ENCODE data around the gene NEDD4. TPM values are rescaled to one million over a fixed set of nuclear protein-coding genes. Genes with fewer than 3 reads are reported as not detected.

NEDD4 gene
- polyA plus RNA-seq, 2 of the 4 experiments (the other 2 are of a cell fraction): 56.4 to 78.8 TPM

DNA sequence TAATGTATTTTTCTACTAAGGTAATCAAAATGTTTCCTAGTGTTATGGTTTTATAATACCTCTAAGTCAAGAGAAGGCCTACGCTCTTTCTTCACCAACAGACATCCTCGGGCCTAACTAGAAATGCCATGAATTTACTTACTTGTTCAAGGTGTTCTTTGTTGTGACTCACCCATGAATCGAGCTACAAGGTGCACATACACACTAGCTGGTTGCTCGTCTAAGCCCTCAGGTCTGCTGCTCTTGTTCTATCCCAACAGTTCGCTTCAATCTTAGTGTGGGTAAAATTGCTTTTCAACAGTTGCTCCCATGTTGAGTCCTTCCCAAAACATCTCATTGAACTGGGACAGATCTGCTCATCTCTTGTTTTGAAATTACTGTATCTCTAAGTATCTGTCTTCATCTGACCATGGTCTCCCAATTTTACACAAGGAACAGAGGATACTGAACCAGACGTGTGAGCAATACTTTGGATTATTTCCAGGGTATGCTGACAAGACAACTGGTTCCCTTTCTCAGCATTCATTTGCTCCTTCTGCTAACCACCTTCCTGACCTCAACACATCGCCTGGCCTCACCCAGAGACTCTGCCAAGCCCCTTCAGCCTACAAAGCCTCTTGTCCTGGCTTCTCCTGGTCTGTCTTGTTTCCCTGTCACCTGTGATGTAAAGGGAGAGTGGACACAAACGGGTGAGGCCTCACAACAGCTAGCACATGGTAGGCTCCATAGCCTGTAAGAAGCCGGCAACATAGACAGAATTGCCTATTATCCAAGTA lies 84.2 kb downstream of the NEDD4 start (continued):
- no peak for TF ChIP-seq BHLHE40 (IDR thresholded peaks at IDR 0.05; ENCODE audit: low read depth, low read length)
- TF ChIP-seq, protein P1, sequence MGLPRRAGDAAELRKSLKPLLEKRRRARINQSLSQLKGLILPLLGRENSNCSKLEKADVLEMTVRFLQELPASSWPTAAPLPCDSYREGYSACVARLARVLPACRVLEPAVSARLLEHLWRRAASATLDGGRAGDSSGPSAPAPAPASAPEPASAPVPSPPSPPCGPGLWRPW (IDR thresholded peaks at IDR 0.05): no peak
- no peak for TF ChIP-seq ZSCAN20 (CRISPR knock-in tag; IDR thresholded peaks at IDR 0.05)
- peak; percentile 60 for TF ChIP-seq MAFK (IDR thresholded peaks at IDR 0.05; ENCODE audit: partially characterized antibody)
- TF ChIP-seq, protein P2, sequence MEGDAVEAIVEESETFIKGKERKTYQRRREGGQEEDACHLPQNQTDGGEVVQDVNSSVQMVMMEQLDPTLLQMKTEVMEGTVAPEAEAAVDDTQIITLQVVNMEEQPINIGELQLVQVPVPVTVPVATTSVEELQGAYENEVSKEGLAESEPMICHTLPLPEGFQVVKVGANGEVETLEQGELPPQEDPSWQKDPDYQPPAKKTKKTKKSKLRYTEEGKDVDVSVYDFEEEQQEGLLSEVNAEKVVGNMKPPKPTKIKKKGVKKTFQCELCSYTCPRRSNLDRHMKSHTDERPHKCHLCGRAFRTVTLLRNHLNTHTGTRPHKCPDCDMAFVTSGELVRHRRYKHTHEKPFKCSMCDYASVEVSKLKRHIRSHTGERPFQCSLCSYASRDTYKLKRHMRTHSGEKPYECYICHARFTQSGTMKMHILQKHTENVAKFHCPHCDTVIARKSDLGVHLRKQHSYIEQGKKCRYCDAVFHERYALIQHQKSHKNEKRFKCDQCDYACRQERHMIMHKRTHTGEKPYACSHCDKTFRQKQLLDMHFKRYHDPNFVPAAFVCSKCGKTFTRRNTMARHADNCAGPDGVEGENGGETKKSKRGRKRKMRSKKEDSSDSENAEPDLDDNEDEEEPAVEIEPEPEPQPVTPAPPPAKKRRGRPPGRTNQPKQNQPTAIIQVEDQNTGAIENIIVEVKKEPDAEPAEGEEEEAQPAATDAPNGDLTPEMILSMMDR (IDR thresholded peaks at IDR 0.05): no peak
- no peak; the same call in 1 of the 2 replicates for TF ChIP-seq JUNB (IDR thresholded peaks at IDR 0.05)
- no peak for TF ChIP-seq EHMT2 (IDR thresholded peaks at IDR 0.05; ENCODE audit: low read depth)
- no peak for TF ChIP-seq PHF8 (IDR thresholded peaks at IDR 0.05; ENCODE audit: borderline replicate concordance, low read depth)
- no peak for TF ChIP-seq RCOR1 (IDR thresholded peaks at IDR 0.05; ENCODE audit: low read depth, low read length)
- TF ChIP-seq CEBPB (IDR thresholded peaks at IDR 0.05): no peak
- TF ChIP-seq GATA3 (IDR thresholded peaks at IDR 0.05; ENCODE audit: borderline replicate concordance): no peak
- no peak for TF ChIP-seq ZC3H11A (IDR thresholded peaks at IDR 0.05)
- no peak for TF ChIP-seq HMGXB4 (CRISPR knock-in tag; IDR thresholded peaks at IDR 0.05; ENCODE audit: borderline replicate concordance)
- TF ChIP-seq, protein P3, sequence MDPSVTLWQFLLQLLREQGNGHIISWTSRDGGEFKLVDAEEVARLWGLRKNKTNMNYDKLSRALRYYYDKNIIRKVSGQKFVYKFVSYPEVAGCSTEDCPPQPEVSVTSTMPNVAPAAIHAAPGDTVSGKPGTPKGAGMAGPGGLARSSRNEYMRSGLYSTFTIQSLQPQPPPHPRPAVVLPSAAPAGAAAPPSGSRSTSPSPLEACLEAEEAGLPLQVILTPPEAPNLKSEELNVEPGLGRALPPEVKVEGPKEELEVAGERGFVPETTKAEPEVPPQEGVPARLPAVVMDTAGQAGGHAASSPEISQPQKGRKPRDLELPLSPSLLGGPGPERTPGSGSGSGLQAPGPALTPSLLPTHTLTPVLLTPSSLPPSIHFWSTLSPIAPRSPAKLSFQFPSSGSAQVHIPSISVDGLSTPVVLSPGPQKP (IDR thresholded peaks at IDR 0.05; ENCODE audit: low read depth, low read length): no peak
- no peak for TF ChIP-seq SMC3 (IDR thresholded peaks at IDR 0.05)
- no peak for TF ChIP-seq FOXS1 (CRISPR knock-in tag; IDR thresholded peaks at IDR 0.05)
- TF ChIP-seq HOXB13 (CRISPR knock-in tag; IDR thresholded peaks at IDR 0.05; ENCODE audit: low read depth): peak; percentile 56; the same call in 1 of the 2 replicates
- TF ChIP-seq EHF (CRISPR knock-in tag; IDR thresholded peaks at IDR 0.05): peak; percentile 15; the same call in 1 of the 2 replicates
- TF ChIP-seq ZFP36 (IDR thresholded peaks at IDR 0.05; ENCODE audit: borderline replicate concordance, partially characterized antibody): no peak
- TF ChIP-seq MYC (IDR thresholded peaks at IDR 0.05; ENCODE audit: borderline replicate concordance, low read length): no peak
- TF ChIP-seq, protein P4, sequence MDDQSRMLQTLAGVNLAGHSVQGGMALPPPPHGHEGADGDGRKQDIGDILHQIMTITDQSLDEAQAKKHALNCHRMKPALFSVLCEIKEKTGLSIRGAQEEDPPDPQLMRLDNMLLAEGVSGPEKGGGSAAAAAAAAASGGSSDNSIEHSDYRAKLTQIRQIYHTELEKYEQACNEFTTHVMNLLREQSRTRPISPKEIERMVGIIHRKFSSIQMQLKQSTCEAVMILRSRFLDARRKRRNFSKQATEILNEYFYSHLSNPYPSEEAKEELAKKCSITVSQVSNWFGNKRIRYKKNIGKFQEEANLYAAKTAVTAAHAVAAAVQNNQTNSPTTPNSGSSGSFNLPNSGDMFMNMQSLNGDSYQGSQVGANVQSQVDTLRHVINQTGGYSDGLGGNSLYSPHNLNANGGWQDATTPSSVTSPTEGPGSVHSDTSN (IDR thresholded peaks at IDR 0.05): no peak

GRCh38 chr15:55907797-55908196 lies 85.6 kb downstream of the NEDD4 start:
- Histone ChIP-seq H3K4me1 (peaks cover 63% of the 10 kb centered on the region), H3K4me2 (peak overlapping the region; percentile 72), H3K27ac (peak overlapping the region; percentile 88 to 93), H3K9me3 (no peaks in the 10 kb centered on the region), H3K4me3 (no peak overlapping the region; the same call in 2 of the 3 replicates)
- POLR2A ChIA-PET: interaction anchor here (0.6 to 1.6 kb wide), 7 partner anchors 10 to 589 kb away, joined by 3 to 25 read pairs (median 8); partner anchors contain the start of gene PIGBOS1
- FAIRE-seq (peak; percentile 100), DNase-seq (ENCODE audit: low read depth in 1 of 2, low spot score in 1 of 2) (peak; percentile 73 to 92), ATAC-seq (peak; percentile 91 to 95)
- CTCF ChIA-PET: interaction anchor here (0.7 to 3.2 kb wide), 9 partner anchors 10 to 266 kb away, joined by 3 to 51 read pairs (median 4); no protein-coding TSS in a partner anchor
- 3% methylated on average over 4 of the region's 4 CpGs for WGBS (ENCODE audit: missing lambda C conversion rate)
- TF ChIP-seq EP300 (IDR thresholded peaks at IDR 0.05): peak; percentile 86 to 94; a peak in 4 of 5 replicates
- no peak for TF ChIP-seq EHF (CRISPR knock-in tag; IDR thresholded peaks at IDR 0.05)
- peak; percentile 95 to 96 for TF ChIP-seq JUN (IDR thresholded peaks at IDR 0.05)
- no peak for TF ChIP-seq TP53 (CRISPR knock-in tag; IDR thresholded peaks at IDR 0.05)
- no peak for TF ChIP-seq ESRRA (IDR thresholded peaks at IDR 0.05; ENCODE audit: borderline replicate concordance, low read length)
- TF ChIP-seq FOXS1 (CRISPR knock-in tag; IDR thresholded peaks at IDR 0.05): no peak; the same call in 1 of the 2 replicates
- TF ChIP-seq JUNB (IDR thresholded peaks at IDR 0.05): peak; percentile 99
- 0 out of 5 replicates have a peak, but pooled peaks of 1 of the 2 experiments have one; percentile 23 for TF ChIP-seq RAD21 (conservative IDR thresholded peaks at IDR 0.05 in 1 of 2, IDR thresholded peaks at IDR 0.05 in 1 of 2)
- peak; percentile 2 for TF ChIP-seq ZFP36 (IDR thresholded peaks at IDR 0.05; ENCODE audit: borderline replicate concordance, partially characterized antibody)
- peak; percentile 97 for TF ChIP-seq GATA3 (IDR thresholded peaks at IDR 0.05; ENCODE audit: borderline replicate concordance)
- TF ChIP-seq HOXB5 (CRISPR knock-in tag; IDR thresholded peaks at IDR 0.05): 0 out of 2 replicates have a peak, but pooled peaks have one; percentile 15
- no peak for TF ChIP-seq HDAC2 (IDR thresholded peaks at IDR 0.05)
- TF ChIP-seq, protein P4 (IDR thresholded peaks at IDR 0.05): 0 out of 2 replicates have a peak, but pooled peaks have one; percentile 78
- TF ChIP-seq FOSL2 (IDR thresholded peaks at IDR 0.05): peak; percentile 99
- peak; percentile 99 for TF ChIP-seq FOSL2 (CRISPR knock-in tag; IDR thresholded peaks at IDR 0.05)
- no peak for TF ChIP-seq ZSCAN20 (CRISPR knock-in tag; IDR thresholded peaks at IDR 0.05)

Measured in A549 (cell line).